Non-pigmented ciliary epithelial cell (primary cell): Measurements from ENCODE around the gene CACNA2D3.
"Not testable (repeated sequence)": the region's sequence is repeated elsewhere in the genome, so short reads cannot be mapped to it uniquely, and the experiment has no call there.

ENCODE experiments used
- DNase-seq: peaks from one replicate; pipeline ENCODE4 v3.0.0-alpha.2; 2010; ENCODE audit warnings: low read depth

Gene CACNA2D3

GRCh38 chr3:54464554-54464953, 342.2 kb downstream of the CACNA2D3 start:
- DNase-seq: not testable (repeated sequence)

GRCh38 chr3:54476891-54477290, 354.5 kb downstream of the CACNA2D3 start:
- DNase-seq: no peak

- no peak for DNase-seq
Measured at GRCh38 chr3:54481606-54482365, 359.4 kb downstream of the CACNA2D3 start.

- no peak for DNase-seq
Measured at GRCh38 chr3:54484334-54484733, 362.0 kb downstream of the CACNA2D3 start.

DNA sequence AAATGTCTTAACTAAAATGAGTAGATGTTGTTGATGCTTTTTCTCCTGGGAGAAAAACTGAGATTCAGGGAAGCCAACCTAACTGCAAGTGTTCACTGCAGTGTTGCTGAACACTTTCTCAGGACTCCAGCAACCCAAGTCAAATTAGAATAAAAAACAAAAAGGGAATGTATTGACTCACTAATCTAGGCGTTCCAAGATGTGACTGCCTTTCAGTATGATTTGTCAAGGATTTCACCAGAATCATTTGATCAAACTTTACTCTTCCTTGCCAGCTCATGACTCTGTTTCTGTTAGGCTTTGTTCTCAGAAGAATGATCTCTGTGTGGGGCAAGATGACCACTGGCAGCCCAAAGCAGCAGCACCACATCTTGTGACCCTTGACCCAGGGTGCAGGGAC, 364.0 kb downstream of the CACNA2D3 start:
- DNase-seq: no peak

GRCh38 chr3:54488297-54488696, 365.9 kb downstream of the CACNA2D3 start:
- DNase-seq: no peak

DNA sequence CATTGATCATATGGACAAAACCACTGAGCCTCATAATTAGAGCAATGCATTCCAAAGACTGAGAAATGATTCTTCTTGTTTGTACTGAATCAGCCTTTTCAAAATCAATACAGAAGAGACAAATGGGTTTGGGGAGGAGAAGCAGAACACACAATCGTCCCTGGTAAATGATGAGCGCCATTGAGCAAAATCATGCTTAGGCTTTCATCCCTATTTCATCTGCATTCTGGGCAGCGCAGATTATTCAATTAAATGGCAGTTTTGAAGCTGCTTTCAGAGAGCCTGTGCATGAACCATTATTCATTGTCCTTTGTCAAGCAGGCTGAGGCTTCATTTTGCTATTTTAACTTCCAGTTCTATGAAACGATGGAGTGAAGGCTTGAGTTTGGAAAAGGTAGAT, 371.9 kb downstream of the CACNA2D3 start:
- no peak for DNase-seq

GRCh38 chr3:54506603-54507002, 384.3 kb downstream of the CACNA2D3 start:
- no peak for DNase-seq

DNA sequence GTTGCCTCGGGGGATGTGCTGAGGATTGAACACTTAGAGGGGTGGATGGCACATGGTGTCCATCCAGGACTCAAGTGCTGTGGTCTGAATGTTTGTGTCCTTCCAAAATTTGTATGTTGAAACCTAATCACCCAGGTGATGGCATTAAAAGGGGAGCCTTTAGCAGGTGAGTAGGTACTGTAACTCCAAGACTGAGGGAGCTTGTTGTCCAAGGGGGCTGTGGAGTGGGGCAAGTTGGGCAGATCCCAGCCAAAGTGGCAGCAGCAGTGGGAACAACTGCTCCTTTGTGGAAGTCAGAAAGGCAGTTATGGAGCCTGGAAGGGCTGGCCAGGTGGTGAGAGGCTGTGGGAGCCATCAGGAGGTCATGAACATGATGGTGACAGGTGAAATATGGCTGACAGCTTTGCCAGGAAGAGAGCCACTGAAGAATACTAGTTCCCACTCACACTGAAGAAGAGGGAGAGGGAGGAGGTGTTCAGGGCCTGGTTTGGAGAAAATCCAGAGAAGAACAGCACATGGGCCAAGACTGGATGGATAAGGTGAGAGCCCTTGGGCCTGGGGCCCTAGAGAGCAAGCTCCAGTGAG, 385.6 kb downstream of the CACNA2D3 start:
- DNase-seq: no peak

DNA sequence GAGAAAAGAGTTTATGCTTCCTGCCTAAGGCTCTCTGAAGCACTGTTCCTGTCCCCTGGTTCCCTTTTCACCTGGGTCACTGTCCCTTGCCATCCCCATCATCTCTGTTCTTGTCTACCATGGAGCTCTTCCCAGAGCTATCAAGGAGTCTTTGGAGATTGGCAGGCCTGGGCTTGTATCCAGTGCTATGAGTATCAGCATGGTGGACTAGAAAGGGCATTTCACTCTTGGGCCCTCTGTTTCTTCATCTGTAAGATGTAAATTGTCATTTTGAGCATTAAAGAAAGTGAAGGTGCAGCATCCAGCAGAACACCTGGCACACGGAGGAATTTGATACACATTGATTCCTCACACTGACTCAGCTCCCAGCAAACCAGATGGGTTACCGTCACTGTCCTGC, 388.2 kb downstream of the CACNA2D3 start:
- no peak for DNase-seq

DNA sequence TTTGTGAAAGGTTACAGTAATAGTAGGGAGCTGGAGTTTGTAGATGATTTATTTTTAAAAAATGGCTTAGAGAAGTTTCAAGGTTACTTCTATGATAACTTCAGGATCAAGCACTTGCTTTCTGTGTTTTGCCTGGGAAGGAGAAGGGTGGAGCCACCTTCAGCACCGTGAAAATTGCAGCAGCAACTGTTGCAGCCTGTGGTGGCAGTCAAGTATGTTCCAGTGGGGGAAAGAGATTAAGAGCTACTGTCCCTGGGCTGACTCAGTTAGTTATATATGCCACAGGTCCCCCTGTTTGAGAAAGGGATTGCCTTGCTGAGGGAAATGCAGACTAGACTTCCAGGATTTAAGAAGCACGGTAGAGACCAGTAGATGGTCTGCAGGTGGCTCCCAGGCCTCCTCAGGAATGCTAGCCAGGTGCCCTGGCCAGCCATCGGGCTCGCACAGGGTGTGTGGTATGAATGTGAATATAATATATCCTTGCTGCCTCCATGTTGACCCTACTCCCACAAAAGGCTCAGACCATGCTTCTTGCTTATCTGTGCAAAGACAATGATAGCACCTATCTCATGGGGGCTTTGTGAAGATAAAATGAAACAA, 389.5 kb downstream of the CACNA2D3 start:
- DNase-seq: no peak

GRCh38 chr3:54514006-54514405, 391.7 kb downstream of the CACNA2D3 start:
- no peak for DNase-seq

DNA sequence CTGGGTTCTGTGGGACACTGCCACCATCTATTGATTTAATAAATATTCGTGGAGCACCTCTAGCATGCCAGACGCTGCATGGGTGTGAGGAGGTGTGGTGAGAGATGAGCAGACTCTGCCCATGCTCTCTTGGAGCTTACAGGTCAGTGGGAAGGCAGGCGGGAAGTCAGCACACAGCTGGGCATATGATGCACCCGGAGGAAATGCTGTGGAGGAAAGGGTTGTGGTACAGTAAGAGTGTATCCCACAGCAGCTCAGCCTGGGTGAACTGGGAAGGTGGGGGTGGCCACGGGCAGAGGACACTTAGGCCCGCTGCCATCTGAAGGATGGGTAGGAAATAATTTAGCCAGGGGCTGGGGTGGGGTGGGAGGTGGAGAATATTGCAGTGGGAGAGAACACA, 392.1 kb downstream of the CACNA2D3 start:
- no peak for DNase-seq

GRCh38 chr3:54515441-54516213, 393.3 kb downstream of the CACNA2D3 start:
- no peak for DNase-seq

- DNase-seq: no peak
Measured at GRCh38 chr3:54517424-54517823, 395.1 kb downstream of the CACNA2D3 start.

DNA sequence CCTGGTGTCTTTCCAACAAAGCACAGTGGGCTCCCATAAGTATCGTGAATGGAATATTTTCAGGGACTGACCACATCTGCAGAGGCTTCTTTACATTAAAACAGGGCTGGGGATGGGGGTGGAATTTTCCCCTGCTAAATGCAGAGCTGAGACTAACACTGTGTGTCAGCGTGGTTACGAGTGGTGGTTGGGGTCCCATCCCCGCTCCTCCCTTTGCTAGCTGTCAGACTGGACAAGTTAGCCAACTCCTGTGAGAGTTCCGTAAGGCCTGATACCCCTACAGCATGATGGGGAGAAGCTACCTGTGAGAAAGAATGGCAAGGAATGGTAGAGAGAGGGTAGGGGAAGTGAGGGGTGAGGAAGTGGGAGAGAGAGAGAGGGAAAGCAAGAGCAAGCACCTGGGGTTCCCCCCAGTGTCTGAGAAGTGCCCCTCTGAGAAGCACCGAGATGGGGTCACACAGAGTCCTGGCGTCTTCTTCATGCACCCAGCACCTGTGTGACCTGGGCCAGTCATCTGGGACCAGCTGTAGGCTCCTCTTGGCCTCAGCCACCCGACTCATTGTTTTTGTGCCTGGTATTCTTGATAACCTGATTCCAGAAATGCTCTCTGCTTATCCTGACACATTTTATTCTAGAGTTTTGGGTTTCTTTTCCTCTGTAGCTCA, 395.8 kb downstream of the CACNA2D3 start:
- DNase-seq: no peak

DNA sequence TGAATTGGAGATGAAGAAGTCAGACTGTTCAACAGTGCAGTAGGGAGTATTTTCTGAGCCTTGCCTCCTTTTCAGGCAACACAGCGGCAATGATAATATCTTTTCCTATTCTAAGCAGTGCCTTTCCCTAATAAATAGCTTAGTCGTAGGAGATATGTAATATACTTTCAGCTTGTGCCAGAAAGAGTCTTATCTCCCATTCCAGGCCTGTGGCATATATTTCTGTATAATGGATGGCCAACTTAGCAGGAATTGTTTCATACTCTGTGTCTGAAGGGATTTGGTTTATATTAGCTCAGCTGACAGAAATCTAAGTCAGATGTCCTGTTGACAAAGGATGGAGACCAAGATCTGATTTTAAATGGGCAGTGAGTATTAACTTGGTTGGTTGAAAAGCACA, 397.1 kb downstream of the CACNA2D3 start:
- no peak for DNase-seq

DNA sequence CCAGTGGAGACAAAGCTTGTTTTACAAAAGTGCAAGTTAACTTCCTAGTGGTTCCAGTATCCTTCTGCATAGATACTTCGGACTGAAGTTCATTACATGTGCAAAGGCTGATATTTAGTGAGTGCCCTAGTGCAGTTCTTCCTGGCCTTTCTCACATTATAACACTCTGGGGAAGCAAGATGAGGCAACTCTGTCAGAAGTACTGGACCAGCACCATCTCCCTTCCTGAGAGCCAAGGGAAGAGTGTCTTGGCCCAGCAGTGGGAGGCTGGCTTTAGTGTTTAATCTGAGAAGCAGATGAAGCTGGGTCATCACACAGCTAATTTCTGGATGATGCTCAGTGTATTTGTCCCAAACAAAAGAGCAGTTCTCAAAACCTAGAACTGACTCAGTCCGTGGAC, 397.7 kb downstream of the CACNA2D3 start:
- DNase-seq: no peak

DNA sequence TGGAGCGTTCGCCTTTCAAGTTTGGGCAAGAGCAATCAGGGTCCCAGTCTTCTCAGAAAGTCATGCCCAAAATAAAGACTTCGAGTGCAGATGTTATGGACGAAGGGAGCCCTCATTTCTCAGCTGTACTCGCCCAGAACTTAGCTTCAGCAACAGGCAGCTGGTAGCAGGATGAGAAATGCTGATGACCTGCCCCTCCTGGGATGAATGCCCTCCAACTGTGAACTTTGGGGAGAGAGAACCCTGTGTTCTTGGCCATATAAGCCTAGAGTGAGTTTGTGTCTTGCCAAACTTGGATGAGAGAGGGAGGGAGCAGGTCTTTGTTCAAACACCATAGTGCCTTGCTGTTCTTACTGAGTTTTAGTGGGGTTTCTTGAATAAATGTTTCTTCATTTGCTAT, 405.2 kb downstream of the CACNA2D3 start:
- no peak for DNase-seq

DNA sequence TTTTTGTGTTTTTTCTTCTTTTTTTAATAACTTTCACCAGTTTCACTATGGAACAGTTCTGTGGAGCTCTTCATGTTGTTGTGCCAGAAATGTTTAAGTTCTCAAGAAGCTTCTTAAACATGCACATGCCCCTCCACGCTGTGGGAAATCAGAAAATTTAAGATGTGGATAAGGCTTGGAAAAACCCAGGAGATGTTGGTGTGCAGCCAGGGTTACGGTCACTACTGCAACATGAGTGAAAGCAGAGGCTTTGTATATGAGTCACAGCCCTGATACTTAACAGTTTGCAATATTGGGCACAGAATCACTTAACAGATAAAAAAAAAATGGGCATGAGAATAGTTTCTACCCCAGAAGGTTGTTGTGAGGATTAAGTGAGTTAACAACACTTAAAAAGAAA, 405.6 kb downstream of the CACNA2D3 start:
- DNase-seq: no peak

GRCh38 chr3:54528668-54529067, 406.3 kb downstream of the CACNA2D3 start:
- no peak for DNase-seq

GRCh38 chr3:54530091-54530490, 407.7 kb downstream of the CACNA2D3 start:
- DNase-seq: no peak
